H7 (cell line): ENCODE results near the gene PRR20G. TPM values are rescaled to one million over a fixed set of nuclear protein-coding genes. Genes with fewer than 3 reads are reported as not detected.

Experiments used
- DNase-seq: peaks from one replicate; pipeline ENCODE4 v3.0.0; 2012
- H3K27me3 ChIP-seq: 2 replicates; pipeline ENCODE4 v1.6.0; 2011; ENCODE audit warnings: mild to moderate bottlenecking, low read length; ENCODE audit not compliant: control insufficient read depth, insufficient read depth
- H3K36me3 ChIP-seq: replicated peaks from 2 replicates; pipeline ENCODE4 v1.5.1; 2011; ENCODE audit warnings: low read length; ENCODE audit not compliant: control insufficient read depth, insufficient read depth
- H3K4me3 ChIP-seq: 2 replicates; pipeline ENCODE4 v1.5.1; 2011; ENCODE audit warnings: low read depth, mild to moderate bottlenecking, control low read depth, low read length, moderate library complexity; ENCODE audit not compliant: insufficient read depth
- total RNA-seq: library from RNA; depleted of rRNA; stranded (reverse); fragments of >200 nt; shearing (Covaris generic); gene quantifications from 2 replicates; pipeline ENCODE4 v1.2.3, GENCODE V29; 2014; rRNA removed

Gene PRR20G
- total RNA-seq, 1 experiment from 2014 or later = not detected

DNA sequence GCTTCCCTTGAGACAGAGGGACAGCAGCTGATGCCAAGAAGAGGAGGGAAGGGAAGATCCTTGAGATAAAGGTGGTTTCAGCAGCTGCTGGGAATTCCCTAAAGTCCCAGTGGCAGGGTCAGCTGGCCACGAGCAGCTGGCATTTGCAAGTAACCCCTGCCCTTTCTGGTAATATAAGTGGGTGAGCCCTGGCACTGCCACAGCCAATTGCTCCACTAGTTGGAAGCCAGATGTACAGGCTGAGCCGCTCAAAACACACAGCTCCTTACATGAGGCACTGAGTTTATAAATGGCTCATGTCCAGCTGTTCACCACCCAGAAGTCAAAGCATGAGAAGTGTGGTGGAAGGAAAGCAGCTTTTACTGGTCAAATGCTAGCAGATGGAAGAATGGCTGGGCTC lies 35.4 kb downstream of the PRR20G start:
- no peak for DNase-seq
- Histone ChIP-seq H3K36me3 (no peaks in the 10 kb centered on the region), H3K4me3 (no peak overlapping the region), H3K27me3 (no peaks in the 10 kb centered on the region)

DNA sequence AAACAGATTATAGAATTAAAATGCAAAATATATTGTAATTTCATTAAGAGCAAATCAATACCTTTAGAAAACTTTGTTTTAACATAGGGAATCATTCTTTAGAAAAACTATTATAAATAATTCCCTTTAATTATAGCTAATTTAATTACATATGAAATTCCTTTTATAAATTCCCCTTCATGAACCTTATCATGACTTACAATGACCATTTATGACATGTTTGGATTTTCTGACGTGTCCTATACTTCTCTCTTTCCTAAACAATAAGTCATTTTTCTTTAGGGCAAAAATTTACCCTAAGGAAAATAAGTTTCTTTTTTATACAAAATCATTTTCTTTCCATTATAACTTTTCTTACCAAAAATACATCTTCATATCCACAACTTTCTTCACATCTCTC lies 37.8 kb downstream of the PRR20G start:
- Histone ChIP-seq H3K27me3 (no peaks in the 10 kb centered on the region), H3K36me3 (no peaks in the 10 kb centered on the region), H3K4me3 (no peak overlapping the region)
- DNase-seq = no peak

DNA sequence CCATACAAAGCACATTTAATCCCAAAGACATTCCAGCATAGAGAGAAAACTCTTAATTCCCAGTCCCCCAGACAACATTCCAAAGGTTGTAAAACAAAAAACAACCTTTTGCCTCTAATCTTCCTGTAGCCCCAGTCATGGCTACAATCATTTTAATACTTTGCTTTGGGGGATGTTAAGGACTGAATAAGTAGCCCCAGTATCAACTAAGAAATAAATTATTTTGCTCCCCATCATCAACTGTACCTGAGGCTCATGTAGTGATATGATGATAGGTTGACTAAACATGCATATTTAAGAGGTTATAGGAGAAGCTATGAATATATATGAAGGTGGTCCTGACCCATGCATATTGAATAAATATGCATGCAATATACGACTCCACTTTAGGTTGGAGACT lies 40.6 kb downstream of the PRR20G start:
- Histone ChIP-seq H3K27me3 (no peaks in the 10 kb centered on the region), H3K4me3 (no peak overlapping the region), H3K36me3 (no peaks in the 10 kb centered on the region)
- no peak for DNase-seq

DNA sequence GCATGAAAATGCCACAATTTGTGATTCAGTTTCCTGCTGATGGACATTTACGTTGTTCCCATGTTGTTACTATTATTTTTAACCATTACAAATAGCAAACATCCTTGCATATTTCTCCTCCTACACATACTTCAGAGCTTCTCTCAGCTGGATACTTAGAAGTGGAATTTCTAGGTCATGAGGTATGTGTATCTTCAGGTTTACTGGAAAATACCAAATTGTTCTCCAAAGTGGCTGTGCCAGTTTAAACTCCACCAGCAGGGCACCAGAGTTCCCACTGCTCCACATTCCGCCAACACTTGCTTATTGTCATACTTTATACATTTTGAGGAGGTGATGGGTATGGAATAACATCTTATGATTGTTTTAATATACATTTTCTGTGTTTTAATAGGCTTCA lies 49.2 kb downstream of the PRR20G start:
- H3K4me3 ChIP-seq = no peak overlapping the region
- DNase-seq = no peak
- H3K36me3 ChIP-seq = no peaks in the 10 kb centered on the region
- H3K27me3 ChIP-seq = no peaks in the 10 kb centered on the region

DNA sequence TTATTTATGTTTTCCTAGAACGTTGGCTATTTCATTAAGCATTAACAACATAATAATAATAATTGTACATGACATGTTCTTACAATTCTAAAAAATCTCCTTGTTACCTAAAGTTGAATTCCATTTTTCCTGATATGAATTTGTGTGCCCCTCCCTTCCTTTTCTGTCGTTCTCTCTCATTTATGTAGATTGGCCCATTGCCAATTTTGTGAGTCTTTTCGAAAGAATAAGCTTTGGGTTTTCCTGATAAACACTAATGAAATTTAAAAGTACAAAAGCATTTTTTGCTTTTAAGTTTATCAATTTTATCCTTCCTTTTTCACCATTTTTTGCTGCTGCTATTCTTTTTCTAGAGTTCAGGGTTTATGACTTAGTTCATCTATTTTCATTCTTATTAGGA lies 50.0 kb downstream of the PRR20G start:
- DNase-seq = no peak
- H3K4me3 ChIP-seq = no peak overlapping the region
- no peaks in the 10 kb centered on the region for H3K27me3 ChIP-seq
- H3K36me3 ChIP-seq = no peaks in the 10 kb centered on the region

DNA sequence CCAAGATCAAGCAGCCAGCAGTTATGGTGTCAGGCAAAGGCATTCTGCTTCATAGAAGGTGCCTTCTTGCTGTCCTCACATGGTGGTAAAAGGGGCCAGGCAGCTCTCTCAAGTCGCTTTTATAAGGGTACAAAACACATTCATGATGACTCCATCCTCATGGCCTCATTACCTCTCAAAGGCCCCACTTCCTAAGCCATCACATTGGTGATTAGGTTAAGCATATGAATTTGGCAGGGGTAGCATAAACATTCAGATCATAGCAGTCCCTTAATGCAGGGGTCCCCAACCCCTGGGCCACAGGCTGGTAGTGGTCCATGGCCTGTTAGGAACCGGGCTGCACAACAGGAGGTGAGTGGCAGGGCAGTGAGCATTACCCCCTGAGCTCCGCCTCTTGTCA lies 52.1 kb downstream of the PRR20G start:
- no peaks in the 10 kb centered on the region for H3K27me3 ChIP-seq

DNA sequence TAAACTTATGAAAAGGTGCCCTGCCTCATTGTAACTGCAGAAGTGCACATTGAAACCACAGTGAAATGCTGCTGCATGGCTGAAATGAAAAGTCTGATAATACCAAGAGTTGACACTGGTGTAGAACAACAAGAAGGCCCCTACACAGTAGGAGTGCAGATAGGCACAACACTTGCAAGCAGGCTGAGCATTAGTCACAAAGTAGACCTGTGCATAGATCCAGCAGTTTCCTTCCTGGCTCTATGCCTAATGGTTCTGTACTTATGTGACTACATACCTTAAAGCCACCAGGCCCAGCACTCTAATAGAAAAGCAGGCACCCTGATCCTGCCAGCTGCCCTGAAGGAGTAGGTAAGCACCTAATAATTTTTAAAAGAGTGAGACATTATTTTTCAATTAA lies 53.1 kb downstream of the PRR20G start:
- DNase-seq = no peak
- H3K4me3 ChIP-seq = no peak overlapping the region
- no peaks in the 10 kb centered on the region for H3K36me3 ChIP-seq
- H3K27me3 ChIP-seq = no peaks in the 10 kb centered on the region

More for the DNA sequence above, 52.1 kb downstream of the PRR20G start:
- DNase-seq = no peak
- H3K36me3 ChIP-seq = no peaks in the 10 kb centered on the region
- no peak overlapping the region for H3K4me3 ChIP-seq

Other genes starting within 250 kb of the PRR20G start
- gene PRR23E, start 94.9 kb downstream of the PRR20G start, total RNA-seq = not detected in 2 replicates